HepG2 (cell line): ENCODE results near the gene SLC16A3. TPM values are rescaled to one million over a fixed set of nuclear protein-coding genes. Genes with fewer than 3 reads are reported as not detected.

Experiments used
- AGO2 ChIP-seq: fragments of 200-400 bp; formaldehyde crosslinking; optimal IDR thresholded peaks from 2 replicates; pipeline ENCODE3; 2017; ENCODE audit warnings: mild to moderate bottlenecking, low read depth, low read length, moderate library complexity
- HES4 ChIP-seq: sonication (generic); formaldehyde crosslinking; IDR thresholded peaks from 2 replicates; pipeline ENCODE4 v1.9.0; 2021; ENCODE audit warnings: mild to moderate bottlenecking, missing genetic modification reagents, borderline replicate concordance
- HNRNPL ChIP-seq: fragments of 200-400 bp; formaldehyde crosslinking; IDR thresholded peaks from 2 replicates; pipeline ENCODE4 v1.6.1; 2017; ENCODE audit warnings: mild to moderate bottlenecking, low read depth, low read length
- HNRNPLL ChIP-seq: fragments of 200-400 bp; formaldehyde crosslinking; IDR thresholded peaks from 2 replicates; pipeline ENCODE4 v1.6.1; 2017; ENCODE audit warnings: mild to moderate bottlenecking, low read depth, low read length; ENCODE audit not compliant: poor library complexity, severe bottlenecking
- JUND ChIP-seq: sonication (generic); formaldehyde crosslinking; IDR thresholded peaks from 2 replicates; pipeline ENCODE4 v1.8.0; 2022; ENCODE audit warnings: mild to moderate bottlenecking, missing genetic modification reagents
- MAFF ChIP-seq: IDR thresholded peaks from 2 replicates; pipeline ENCODE4 v1.6.1; 2011; ENCODE audit warnings: low read depth, low read length, improper control_type of control experiment
- MLX ChIP-seq: IDR thresholded peaks from 2 replicates; pipeline ENCODE4 v1.6.1; 2016
- MXD4 ChIP-seq: IDR thresholded peaks from 2 replicates; pipeline ENCODE4 v1.6.1; 2016; ENCODE audit warnings: mild to moderate bottlenecking, missing biosample characterization, missing genetic modification reagents
- MZF1 ChIP-seq: sonication (generic); formaldehyde crosslinking; IDR thresholded peaks from 2 replicates; pipeline ENCODE4 v1.8.1; 2023; ENCODE audit warnings: mild to moderate bottlenecking, missing genetic modification reagents, borderline replicate concordance
- NCOR1 ChIP-seq: fragments of 200-600 bp; sonication (generic); IDR thresholded peaks from 2 replicates; pipeline ENCODE4 v1.7.0; 2017; ENCODE audit warnings: antibody characterized with exemption, low read length, borderline replicate concordance
- NFE2 ChIP-seq: sonication (generic); formaldehyde crosslinking; IDR thresholded peaks from 2 replicates; pipeline ENCODE4 v1.4.0; 2020; ENCODE audit warnings: missing genetic modification reagents
- NFE2L1 ChIP-seq: sonication (generic); formaldehyde crosslinking; IDR thresholded peaks from 2 replicates; pipeline ENCODE4 v1.4.0; 2020; ENCODE audit warnings: missing genetic modification reagents, mild to moderate bottlenecking, borderline replicate concordance
- POLR2G ChIP-seq: fragments of 200-400 bp; formaldehyde crosslinking; IDR thresholded peaks from 2 replicates; pipeline ENCODE4 v1.6.1; 2018; ENCODE audit warnings: mild to moderate bottlenecking, low read depth, low read length, moderate library complexity
- RBM22 ChIP-seq: fragments of 200-400 bp; formaldehyde crosslinking; optimal IDR thresholded peaks from 2 replicates; pipeline ENCODE3; 2017; ENCODE audit warnings: mild to moderate bottlenecking, low read length, moderate library complexity
- SIN3A ChIP-seq: IDR thresholded peaks from 2 replicates; pipeline ENCODE4 v1.6.1; 2011; ENCODE audit warnings: low read depth, mild to moderate bottlenecking, control low read depth, low read length, borderline replicate concordance
- TCF12 ChIP-seq, 2 experiments: fragments of 450-650 bp in 1 of 2; sonication (generic) in 1 of 2; formaldehyde crosslinking in 1 of 2; IDR thresholded peaks; 2 replicates each; pipeline versions ENCODE4 v1.6.1 to v1.8.0; 2017 to 2022; ENCODE audit warnings: antibody characterized with exemption in 1 of 2, mild to moderate bottlenecking in 1 of 2, missing genetic modification reagents in 1 of 2, moderate library complexity in 1 of 2
- YEATS4 ChIP-seq: sonication (generic); formaldehyde crosslinking; IDR thresholded peaks from 2 replicates; pipeline ENCODE4 v1.4.0; 2020; ENCODE audit warnings: missing genetic modification reagents, borderline replicate concordance
- ZEB1 ChIP-seq: IDR thresholded peaks from 2 replicates; pipeline ENCODE4 v1.6.1; 2012; ENCODE audit warnings: mild to moderate bottlenecking, low read depth, inconsistent platforms; ENCODE audit not compliant: insufficient replicate concordance
- ZNF44 ChIP-seq: sonication (generic); formaldehyde crosslinking; IDR thresholded peaks from 2 replicates; pipeline ENCODE4 v1.5.1; 2020; ENCODE audit warnings: mild to moderate bottlenecking, missing genetic modification reagents
- ZNF496 ChIP-seq: sonication (generic); formaldehyde crosslinking; IDR thresholded peaks from 2 replicates; pipeline ENCODE4 v1.8.1; 2023; ENCODE audit warnings: mild to moderate bottlenecking, moderate library complexity, missing genetic modification reagents; ENCODE audit not compliant: insufficient replicate concordance
- ZNF619 ChIP-seq: sonication (generic); formaldehyde crosslinking; IDR thresholded peaks from 2 replicates; pipeline ENCODE4 v1.4.0; 2020; ENCODE audit warnings: mild to moderate bottlenecking, missing genetic modification reagents
- ZNF670 ChIP-seq: sonication (generic); formaldehyde crosslinking; IDR thresholded peaks from 2 replicates; pipeline ENCODE4 v1.8.0; 2022; ENCODE audit warnings: mild to moderate bottlenecking, missing genetic modification reagents, borderline replicate concordance
- ZNF674 ChIP-seq: sonication (generic); formaldehyde crosslinking; IDR thresholded peaks from 2 replicates; pipeline ENCODE4 v1.5.0; 2020; ENCODE audit warnings: low read depth, mild to moderate bottlenecking, missing genetic modification reagents
- ZNF713 ChIP-seq: sonication (generic); formaldehyde crosslinking; IDR thresholded peaks from 2 replicates; pipeline ENCODE4 v1.4.0; 2020; ENCODE audit warnings: mild to moderate bottlenecking, missing genetic modification reagents
- polyA plus RNA-seq, 8 experiments: library from polyadenylated mRNA; depleted of rRNA in 3 of 8; stranded (reverse) in 7 of 8; unstranded in 1 of 8; fragments of >200 nt; fragmentation: Illumina TruSeq in 4 of 8; extraction: Trizol in 4 of 8; gene quantifications; 2 replicates each; pipeline versions ENCODE4 v1.2.1 to v1.2.3, GENCODE V29; 2011 to 2016; ENCODE audit warnings: low read depth in 4 of 8, missing spikeins in 1 of 8, mixed read lengths in 1 of 8; ENCODE audit not compliant: insufficient read depth in 1 of 8
- total RNA-seq, 5 experiments: library from RNA; depleted of rRNA; stranded (reverse); fragments of >200 nt; fragmentation: Illumina TruSeq; extraction: Trizol; gene quantifications; 2 replicates each; pipeline ENCODE4 v1.2.3, GENCODE V29; 2016; ENCODE audit warnings: low read depth in 1 of 5
- TF ChIP-seq, protein P1 (sequence below): sonication (generic); formaldehyde crosslinking; IDR thresholded peaks from 2 replicates; pipeline ENCODE4 v1.8.1; 2023; ENCODE audit warnings: mild to moderate bottlenecking, moderate library complexity, missing genetic modification reagents

The SLC16A3 gene
- total and polyA plus RNA-seq, 2 of the 13 experiments (the other 11 are each of a cell fraction or from before 2014, with no cell fraction given) = 242 to 349 TPM

DNA sequence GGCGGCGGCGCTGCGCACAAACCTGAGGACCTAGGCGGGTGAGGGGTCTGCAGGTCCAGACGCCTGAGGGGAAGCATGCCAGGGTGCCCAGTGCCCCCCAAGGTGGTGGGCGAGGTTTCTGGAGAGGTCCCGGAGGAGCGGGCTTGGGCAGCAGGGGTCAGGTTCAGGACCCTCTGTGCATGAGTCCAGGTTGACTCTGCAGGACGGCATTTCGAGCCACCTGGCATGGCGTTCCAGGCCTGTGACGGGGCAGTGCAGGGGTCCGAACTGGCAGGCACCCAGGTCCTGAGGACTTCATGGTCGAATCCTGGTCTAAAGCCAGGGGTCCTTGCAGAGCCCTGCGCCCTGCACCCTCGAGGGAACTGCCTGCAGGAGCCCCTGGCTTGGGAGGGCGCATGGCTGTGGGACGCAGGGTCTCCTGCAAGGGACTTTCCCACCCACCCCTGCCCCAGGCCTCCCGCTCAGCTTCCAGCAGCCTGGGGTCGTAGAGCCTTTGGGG lies 3.5 kb downstream of the SLC16A3 start (continued):
- 0 out of 2 replicates have a peak, but pooled peaks have one; percentile 13 for TF ChIP-seq ZNF674
- TF ChIP-seq HES4 (CRISPR knock-in tag) = no peak
- no peak for TF ChIP-seq JUND
- TF ChIP-seq TCF12 (IDR thresholded peaks at IDR 0.05) = no peak
- 0 out of 2 replicates have a peak, but pooled peaks have one; percentile 9 for TF ChIP-seq TCF12 (CRISPR knock-in tag; IDR thresholded peaks at IDR 0.05)
- no peak for TF ChIP-seq SIN3A
- peak; percentile 16 for TF ChIP-seq AGO2
- no peak for TF ChIP-seq HNRNPLL
- TF ChIP-seq, protein P1, sequence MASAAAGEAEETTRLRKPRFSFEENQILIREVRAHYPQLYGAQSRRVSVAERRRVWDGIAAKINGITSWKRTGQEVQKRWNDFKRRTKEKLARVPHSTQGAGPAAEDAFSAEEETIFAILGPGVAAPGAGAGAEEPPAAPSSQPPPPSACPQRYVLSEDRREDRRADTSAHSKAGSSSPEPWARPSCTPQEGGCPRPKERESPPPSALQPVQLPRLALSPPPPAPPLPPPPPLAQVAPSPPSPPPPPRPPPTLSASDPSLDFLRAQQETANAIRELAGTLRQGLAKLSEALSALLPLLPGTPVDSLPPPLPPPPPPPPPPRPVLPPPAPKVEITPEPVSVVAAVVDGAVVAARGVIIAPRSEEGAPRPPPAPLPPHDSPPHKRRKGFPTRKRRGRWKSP = no peak
- no peak for TF ChIP-seq MLX (CRISPR knock-in tag)
- TF ChIP-seq ZNF670 (CRISPR knock-in tag) = no peak
- peak; percentile 43; the same call in 1 of the 2 replicates for TF ChIP-seq POLR2G
- TF ChIP-seq ZEB1 = no peak
- TF ChIP-seq MAFF = no peak
- TF ChIP-seq YEATS4 (CRISPR knock-in tag) = no peak
- no peak for TF ChIP-seq MXD4 (CRISPR knock-in tag)
- no peak for TF ChIP-seq NFE2L1 (CRISPR knock-in tag)
- TF ChIP-seq NFE2 (CRISPR knock-in tag) = no peak
- 0 out of 2 replicates have a peak, but pooled peaks have one; percentile 10 for TF ChIP-seq ZNF619 (CRISPR knock-in tag)
- peak; percentile 75 for TF ChIP-seq RBM22
- TF ChIP-seq ZNF44 (CRISPR knock-in tag) = 0 out of 2 replicates have a peak, but pooled peaks have one; percentile 13
- TF ChIP-seq ZNF496 (CRISPR knock-in tag) = no peak
- TF ChIP-seq NCOR1 = no peak
- TF ChIP-seq ZNF713 (CRISPR knock-in tag) = peak; percentile 82; the same call in 1 of the 2 replicates
- peak; percentile 87 for TF ChIP-seq HNRNPL
- TF ChIP-seq MZF1 (CRISPR knock-in tag) = 0 out of 2 replicates have a peak, but pooled peaks have one; percentile 46
